ENCODE measurements around the gene KCNAB1. TPM values are rescaled to one million over a fixed set of nuclear protein-coding genes. Genes with fewer than 3 reads are reported as not detected.

KCNAB1 gene
- total and polyA plus RNA-seq, 2 donors (not counting 1 experiment from before 2014, with no cell fraction given): not detected

DNA sequence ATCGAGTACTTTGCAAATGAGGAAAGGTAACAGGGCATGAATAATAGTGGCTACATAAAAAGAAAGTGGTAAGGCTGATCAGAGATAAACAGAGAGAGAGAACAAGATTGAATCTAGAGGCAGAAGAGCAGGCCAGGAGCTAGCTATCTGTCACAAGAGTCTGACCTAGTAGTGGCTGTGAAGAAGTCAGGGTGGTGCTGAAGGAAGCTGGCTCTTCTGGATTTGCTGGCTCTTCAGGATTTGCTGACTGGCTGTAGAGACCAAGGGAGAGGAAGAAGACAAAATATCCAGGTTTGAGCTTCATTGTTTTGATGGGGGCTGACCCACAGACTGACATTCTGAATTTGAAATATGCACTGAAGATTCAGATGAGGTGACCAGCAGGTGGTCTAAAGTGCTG is 292.2 kb downstream of the KCNAB1 start:
- no peak for ATAC-seq (ENCODE audit: low read depth)
- Histone ChIP-seq H3K4me3 (ENCODE audit: control extremely low read depth in 1 of 5, extremely low read depth in 1 of 5, insufficient read depth in 1 of 5, low read depth in 2 of 5, low read length in 4 of 5) (no peak overlapping the region), H3K79me2 (ENCODE audit: control insufficient read depth, insufficient read depth, low read length) (no peaks in the 10 kb centered on the region), H2AFZ (ENCODE audit: insufficient read depth, low read depth, low read length, poor library complexity, severe bottlenecking) (no peak overlapping the region), H3K4me1 (ENCODE audit: control insufficient read depth in 2 of 2, insufficient read depth in 2 of 2, low read length in 2 of 2) (no peaks in the 10 kb centered on the region), H3K4me2 (replicated peaks; ENCODE audit: low read depth, low read length, poor library complexity, severe bottlenecking) (no peak overlapping the region), H3K9ac (ENCODE audit: low read length) (no peak overlapping the region), H4K20me1 (ENCODE audit: control insufficient read depth, insufficient read depth, low read length, poor library complexity, severe bottlenecking) (no peaks in the 10 kb centered on the region), H3K27ac (ENCODE audit: low read length in 2 of 2) (no peak overlapping the region), H3K27me3 (replicated peaks in 1 of 4; ENCODE audit: control extremely low read depth in 1 of 4, control insufficient read depth in 3 of 4, insufficient read depth in 4 of 4, low read length in 3 of 4) (peaks cover 0 to 4% (median 0%) of the 10 kb centered on the region in 4 experiments), H3K9me3 (ENCODE audit: control extremely low read depth in 1 of 3, control insufficient read depth in 2 of 3, insufficient read depth in 1 of 3, low read length in 2 of 3) (no peaks in the 10 kb centered on the region), H3K36me3 (replicated peaks in 1 of 2; ENCODE audit: control extremely low read depth in 1 of 2, control insufficient read depth in 1 of 2, extremely low read depth in 1 of 2, insufficient read depth in 2 of 2, low read length in 1 of 2) (no peaks in the 10 kb centered on the region)
- WGBS (ENCODE audit: insufficient coverage): 100% methylated on average over 1 of the region's 1 CpG
- Mint-ChIP-seq H3K9me3 (ENCODE audit: insufficient read depth) (no peaks in the 10 kb centered on the region), H3K27ac (no peak overlapping the region), H3K27me3 (peaks cover 46% of the 10 kb centered on the region), H3K4me1 (no peaks in the 10 kb centered on the region), H3K4me3 (no peak overlapping the region)
- ChIA-PET CTCF (no interaction called here), POLR2A (no interaction called here)
- TF ChIP-seq, protein P1, sequence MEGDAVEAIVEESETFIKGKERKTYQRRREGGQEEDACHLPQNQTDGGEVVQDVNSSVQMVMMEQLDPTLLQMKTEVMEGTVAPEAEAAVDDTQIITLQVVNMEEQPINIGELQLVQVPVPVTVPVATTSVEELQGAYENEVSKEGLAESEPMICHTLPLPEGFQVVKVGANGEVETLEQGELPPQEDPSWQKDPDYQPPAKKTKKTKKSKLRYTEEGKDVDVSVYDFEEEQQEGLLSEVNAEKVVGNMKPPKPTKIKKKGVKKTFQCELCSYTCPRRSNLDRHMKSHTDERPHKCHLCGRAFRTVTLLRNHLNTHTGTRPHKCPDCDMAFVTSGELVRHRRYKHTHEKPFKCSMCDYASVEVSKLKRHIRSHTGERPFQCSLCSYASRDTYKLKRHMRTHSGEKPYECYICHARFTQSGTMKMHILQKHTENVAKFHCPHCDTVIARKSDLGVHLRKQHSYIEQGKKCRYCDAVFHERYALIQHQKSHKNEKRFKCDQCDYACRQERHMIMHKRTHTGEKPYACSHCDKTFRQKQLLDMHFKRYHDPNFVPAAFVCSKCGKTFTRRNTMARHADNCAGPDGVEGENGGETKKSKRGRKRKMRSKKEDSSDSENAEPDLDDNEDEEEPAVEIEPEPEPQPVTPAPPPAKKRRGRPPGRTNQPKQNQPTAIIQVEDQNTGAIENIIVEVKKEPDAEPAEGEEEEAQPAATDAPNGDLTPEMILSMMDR (IDR thresholded peaks at IDR 0.05): no peak
- TF ChIP-seq EZH2 (IDR thresholded peaks at IDR 0.05; ENCODE audit: borderline replicate concordance, insufficient read depth, low read depth, low read length, poor library complexity, severe bottlenecking): no peak
- intact Hi-C loops (cut with micrococcal nuclease): no loop called here
- DNase-seq: no peak

DNA sequence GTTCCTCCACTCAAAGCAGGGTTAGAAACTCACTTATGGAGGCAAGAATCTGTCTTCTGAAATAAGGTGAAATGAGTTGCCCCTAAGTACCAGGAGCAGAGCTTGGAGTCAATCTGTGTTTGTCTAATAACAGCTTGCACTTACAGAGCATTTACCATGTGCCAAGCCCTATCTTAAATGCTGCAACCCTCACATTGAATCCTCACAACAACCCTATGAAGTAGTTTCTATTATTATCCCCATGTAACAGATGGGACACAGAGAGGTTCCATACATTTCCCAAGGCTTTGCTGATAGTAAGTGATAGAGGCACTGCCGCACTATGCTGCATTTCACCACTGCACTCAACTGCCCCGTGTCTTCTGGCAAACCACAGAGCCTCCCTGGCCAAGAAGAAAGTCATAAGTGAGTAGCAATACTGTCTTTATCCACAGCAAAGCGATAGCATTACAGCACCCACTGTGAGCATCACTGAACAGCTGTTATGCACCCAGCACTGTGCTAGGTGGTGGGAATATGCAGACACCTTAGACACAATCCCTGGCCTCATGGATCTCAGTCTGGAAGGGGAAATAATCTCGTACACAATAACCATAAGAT is 293.0 kb downstream of the KCNAB1 start:
- no peaks in the 10 kb centered on the region for H3K9me3 Mint-ChIP-seq (ENCODE audit: insufficient read depth)
- H3K4me3 Mint-ChIP-seq: no peak overlapping the region
- ATAC-seq (ENCODE audit: low read depth) (no peak), DNase-seq (no peak)
- TF ChIP-seq, protein P1 (IDR thresholded peaks at IDR 0.05): no peak
- TF ChIP-seq EZH2 (IDR thresholded peaks at IDR 0.05; ENCODE audit: borderline replicate concordance, insufficient read depth, low read depth, low read length, poor library complexity, severe bottlenecking): no peak
- ChIA-PET CTCF (no interaction called here), POLR2A (no interaction called here)
- peaks cover 40% of the 10 kb centered on the region for H3K27me3 Mint-ChIP-seq
- Histone ChIP-seq H4K20me1 (ENCODE audit: control insufficient read depth, insufficient read depth, low read length, poor library complexity, severe bottlenecking) (no peaks in the 10 kb centered on the region), H3K27me3 (replicated peaks in 1 of 4; ENCODE audit: control extremely low read depth in 1 of 4, control insufficient read depth in 3 of 4, insufficient read depth in 4 of 4, low read length in 3 of 4) (peaks cover 0 to 4% (median 0%) of the 10 kb centered on the region in 4 experiments), H3K9me3 (ENCODE audit: control extremely low read depth in 1 of 3, control insufficient read depth in 2 of 3, insufficient read depth in 1 of 3, low read length in 2 of 3) (no peaks in the 10 kb centered on the region), H2AFZ (ENCODE audit: insufficient read depth, low read depth, low read length, poor library complexity, severe bottlenecking) (no peak overlapping the region), H3K9ac (ENCODE audit: low read length) (no peak overlapping the region), H3K36me3 (replicated peaks in 1 of 2; ENCODE audit: control extremely low read depth in 1 of 2, control insufficient read depth in 1 of 2, extremely low read depth in 1 of 2, insufficient read depth in 2 of 2, low read length in 1 of 2) (no peaks in the 10 kb centered on the region), H3K4me1 (ENCODE audit: control insufficient read depth in 2 of 2, insufficient read depth in 2 of 2, low read length in 2 of 2) (no peaks in the 10 kb centered on the region), H3K4me3 (ENCODE audit: control extremely low read depth in 1 of 5, extremely low read depth in 1 of 5, insufficient read depth in 1 of 5, low read depth in 2 of 5, low read length in 4 of 5) (no peak overlapping the region), H3K27ac (ENCODE audit: low read length in 2 of 2) (no peak overlapping the region), H3K4me2 (replicated peaks; ENCODE audit: low read depth, low read length, poor library complexity, severe bottlenecking) (no peak overlapping the region), H3K79me2 (ENCODE audit: control insufficient read depth, insufficient read depth, low read length) (no peaks in the 10 kb centered on the region)
- H3K4me1 Mint-ChIP-seq: no peaks in the 10 kb centered on the region
- WGBS (ENCODE audit: insufficient coverage): 93% methylated on average over 2 of the region's 4 CpGs
- no peak overlapping the region for H3K27ac Mint-ChIP-seq
- intact Hi-C loops (cut with micrococcal nuclease): no loop called here

Data from B cell (primary cell).